Colon (tissue), 2 donors: ENCODE data around the gene IL6.
"Not testable (repeated sequence)": the region's sequence is repeated elsewhere in the genome, so short reads cannot be mapped to it uniquely, and the experiment has no call there.

Experiments used
- FAIRE-seq: peaks from 2 replicates; lab custom pipeline; 2012; peaks lifted over from hg19 to GRCh38; lab: Jason Lieb, UNC
- donor health status: control.
- donor health status: control.

IL6 gene

GRCh38 chr7:22726907-22727713, at the start of gene IL6:
Gene IL6, plus strand, starts transcription at chr7:22727200. Its CDS starts 63 bp downstream, at chr7:22727263.
- no peak for FAIRE-seq

GRCh38 chr7:22677263-22677662, 49.7 kb upstream of the IL6 start:
- not testable (repeated sequence) for FAIRE-seq

- FAIRE-seq, result no peak
These were observed 49.3 kb upstream of the IL6 start for GRCh38 chr7:22677680-22678079.

DNA sequence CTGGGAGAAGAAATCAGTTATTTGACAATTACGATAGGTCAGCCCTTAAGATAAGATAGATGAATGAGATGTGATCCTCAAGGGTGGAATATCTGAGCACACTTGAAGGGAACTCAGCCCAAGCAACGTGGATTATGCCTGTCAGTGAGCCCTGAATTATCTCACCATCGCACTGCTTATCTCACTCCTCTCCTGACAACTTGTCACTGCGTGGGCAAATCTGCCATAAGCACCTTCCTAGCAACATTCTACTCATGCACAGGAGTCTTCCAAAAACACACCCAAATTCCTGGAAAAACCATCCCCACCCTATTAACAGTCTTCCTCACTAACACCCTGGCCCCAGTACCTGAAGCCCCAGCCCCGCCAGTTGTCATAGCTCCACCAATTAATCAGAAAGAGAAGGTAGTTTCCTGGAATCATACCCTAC, 46.5 kb upstream of the IL6 start:
- no peak for FAIRE-seq

GRCh38 chr7:22681312-22681711, 45.7 kb upstream of the IL6 start:
- FAIRE-seq, result no peak

- FAIRE-seq, result no peak
These were observed 44.9 kb upstream of the IL6 start for GRCh38 chr7:22681852-22682657.

DNA sequence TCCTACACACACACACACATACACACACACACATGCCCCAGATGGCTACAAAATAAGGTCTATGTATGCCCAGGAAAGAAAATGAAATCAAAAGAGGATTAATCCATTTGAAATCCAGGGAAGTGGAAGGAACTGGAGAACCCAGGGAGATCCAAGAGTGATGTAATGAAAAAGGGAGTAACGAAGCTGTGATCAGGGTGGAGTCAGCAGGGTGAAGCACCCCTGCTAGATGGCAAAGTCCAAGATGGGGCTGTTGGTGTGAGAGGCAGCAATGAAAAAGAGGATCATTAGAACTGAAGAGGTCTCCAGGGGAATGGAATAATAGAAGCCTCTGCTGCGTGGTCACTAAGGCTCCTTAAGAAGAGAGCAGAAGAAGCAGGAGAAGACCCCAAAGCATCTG, 43.6 kb upstream of the IL6 start:
- no peak for FAIRE-seq

GRCh38 chr7:22686620-22687019, 40.4 kb upstream of the IL6 start:
- FAIRE-seq, result no peak

DNA sequence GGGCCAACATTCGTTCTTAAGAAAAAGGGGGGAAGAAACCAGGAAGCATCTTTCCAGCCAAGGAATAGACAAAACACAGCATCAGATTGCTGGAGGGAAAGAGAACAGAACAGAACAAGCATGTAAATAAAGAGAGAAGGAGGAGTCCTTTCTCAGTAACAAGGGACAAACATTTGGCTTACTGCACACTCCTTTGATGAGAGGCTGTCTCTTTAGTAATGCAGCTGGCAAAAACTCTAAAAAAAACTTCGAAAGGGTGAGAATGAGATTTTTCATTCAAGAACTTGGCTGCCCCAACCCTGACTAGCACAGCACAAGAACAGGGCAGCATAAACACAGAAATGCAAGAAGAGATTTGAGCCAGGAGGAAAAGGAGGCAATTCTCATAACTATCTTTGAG, 38.9 kb upstream of the IL6 start:
- no peak for FAIRE-seq

DNA sequence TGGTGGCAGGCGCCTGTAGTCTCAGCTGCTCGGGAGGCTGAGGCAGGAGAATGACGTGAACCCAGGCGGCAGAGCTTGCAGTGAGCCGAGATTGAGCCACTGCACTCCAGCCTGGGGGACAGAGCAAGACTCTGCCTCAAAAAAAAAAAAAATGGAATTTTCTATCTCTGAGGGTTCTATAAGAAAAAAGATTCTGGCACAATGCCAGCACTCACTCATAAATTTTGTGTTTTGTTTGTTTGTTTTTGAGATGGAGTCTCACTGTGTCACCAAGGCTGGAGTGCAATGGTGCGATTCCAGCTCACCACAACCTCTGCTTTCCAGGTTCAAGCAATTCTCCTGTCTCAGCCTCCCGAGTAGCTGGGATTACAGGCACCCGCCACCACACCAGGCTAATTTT, 38.1 kb upstream of the IL6 start:
- FAIRE-seq, result not testable (repeated sequence)

DNA sequence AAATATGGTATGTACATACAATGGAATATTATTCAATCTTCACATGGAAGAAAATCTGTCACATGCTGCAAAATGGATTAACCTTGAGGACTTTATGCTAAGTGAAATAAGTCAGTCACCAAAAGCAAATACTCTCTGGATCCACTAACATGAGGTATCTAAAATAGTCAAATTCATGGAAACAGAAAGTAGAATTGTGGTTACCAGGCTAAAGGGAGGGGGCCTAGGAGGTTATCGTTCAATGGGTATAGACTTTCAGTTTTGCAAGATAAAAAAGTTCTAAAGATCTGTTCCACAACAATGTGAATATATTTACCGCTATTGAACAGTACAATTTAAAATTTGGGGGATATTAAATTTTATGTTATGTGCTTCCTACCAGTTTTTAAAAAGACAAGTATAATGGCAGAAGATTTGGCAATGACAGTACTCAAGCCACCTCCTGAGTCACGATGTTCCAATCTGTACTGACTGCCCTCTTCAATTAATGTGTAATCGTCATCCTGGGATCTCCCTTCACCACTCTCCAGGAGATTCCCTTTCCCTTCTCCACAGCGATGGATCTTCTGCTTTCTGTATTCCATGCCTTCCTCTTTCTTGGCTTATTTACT, 32.3 kb upstream of the IL6 start:
- FAIRE-seq, result no peak

DNA sequence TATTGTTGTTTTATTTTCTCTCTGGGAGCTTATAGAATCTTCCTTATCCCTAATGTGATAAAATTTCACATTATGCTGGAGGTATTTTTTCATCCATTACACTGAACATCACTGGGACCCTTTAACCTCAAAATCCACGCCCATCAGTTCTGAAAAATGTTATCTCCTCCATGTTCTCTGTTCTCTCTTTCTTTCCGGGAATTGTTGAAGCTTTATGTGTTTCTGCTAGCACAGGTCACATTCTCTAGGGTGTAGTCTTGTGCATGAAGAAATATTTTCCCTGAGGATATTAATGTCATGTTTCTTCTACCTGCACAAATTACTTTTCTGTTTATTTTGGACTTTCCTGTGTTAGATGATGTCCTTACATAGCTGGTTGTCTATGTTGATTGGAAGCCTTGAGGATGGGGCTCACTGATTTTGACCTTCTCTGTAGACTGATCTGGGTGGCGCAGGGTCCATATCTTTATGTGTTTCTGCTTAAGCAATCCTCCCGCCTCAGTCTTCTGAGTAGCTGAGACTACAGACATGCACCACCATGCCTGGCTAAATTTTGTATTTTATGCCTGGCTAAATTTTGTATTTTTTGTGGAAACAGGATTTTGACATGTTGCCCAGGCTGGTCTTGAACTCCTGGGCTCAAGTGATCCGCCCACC, 31.4 kb upstream of the IL6 start:
- no peak for FAIRE-seq

GRCh38 chr7:22696541-22697228, 30.3 kb upstream of the IL6 start:
- no peak for FAIRE-seq

GRCh38 chr7:22697322-22697859, 29.6 kb upstream of the IL6 start:
- no peak for FAIRE-seq

DNA sequence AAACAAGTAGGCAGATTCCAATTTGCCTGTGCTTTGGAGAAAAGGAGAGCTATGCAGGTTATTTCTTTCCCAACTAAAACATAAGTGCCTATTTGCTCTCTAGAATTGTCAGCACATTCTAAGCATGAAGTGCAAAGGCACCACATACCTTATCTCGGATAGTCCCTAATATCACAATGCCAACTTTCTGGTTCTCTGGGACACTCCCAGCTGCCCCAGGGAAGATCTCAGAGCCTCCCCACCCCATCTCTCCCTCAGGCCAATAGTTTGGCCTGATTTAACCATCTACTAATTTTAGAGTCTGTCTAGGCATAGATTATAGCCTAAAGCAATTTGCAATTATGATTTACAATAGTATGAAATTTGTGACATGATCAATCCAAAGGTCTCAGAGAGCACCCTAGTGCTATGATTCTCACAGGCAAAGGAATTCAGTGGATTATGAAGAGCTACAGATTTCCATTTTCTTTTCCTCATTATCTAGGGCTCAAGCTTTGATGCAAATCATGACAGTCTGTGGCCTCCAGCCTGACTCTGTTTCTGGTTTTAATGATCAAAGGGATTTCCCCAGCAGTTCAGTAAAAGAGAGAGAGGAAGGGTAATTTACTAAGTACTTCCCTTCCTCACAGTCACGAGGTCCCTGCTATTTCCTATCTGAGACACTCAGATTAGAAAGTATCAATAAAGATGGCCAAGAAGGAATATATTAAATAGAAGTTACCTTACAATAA, 29.0 kb upstream of the IL6 start:
- FAIRE-seq, result no peak

DNA sequence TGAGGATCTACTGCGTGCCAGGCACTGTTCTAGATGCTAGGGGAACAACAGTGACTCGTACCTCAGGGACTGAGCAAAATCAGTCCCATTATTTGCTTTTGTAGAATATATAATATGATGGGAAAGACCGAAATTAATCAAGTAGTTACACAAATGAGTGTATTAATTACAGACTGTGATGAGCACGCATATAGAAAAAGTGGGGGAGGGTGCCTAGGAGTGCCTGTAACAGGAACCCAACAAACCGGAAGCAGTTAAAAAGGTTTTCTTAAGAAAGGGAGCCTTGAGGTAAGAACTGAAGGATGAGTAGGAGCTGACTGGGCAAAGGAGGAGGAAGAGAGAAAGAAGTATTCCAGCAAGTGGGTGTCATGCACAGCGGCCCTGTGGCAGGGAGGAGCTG, 28.2 kb upstream of the IL6 start:
- no peak for FAIRE-seq

DNA sequence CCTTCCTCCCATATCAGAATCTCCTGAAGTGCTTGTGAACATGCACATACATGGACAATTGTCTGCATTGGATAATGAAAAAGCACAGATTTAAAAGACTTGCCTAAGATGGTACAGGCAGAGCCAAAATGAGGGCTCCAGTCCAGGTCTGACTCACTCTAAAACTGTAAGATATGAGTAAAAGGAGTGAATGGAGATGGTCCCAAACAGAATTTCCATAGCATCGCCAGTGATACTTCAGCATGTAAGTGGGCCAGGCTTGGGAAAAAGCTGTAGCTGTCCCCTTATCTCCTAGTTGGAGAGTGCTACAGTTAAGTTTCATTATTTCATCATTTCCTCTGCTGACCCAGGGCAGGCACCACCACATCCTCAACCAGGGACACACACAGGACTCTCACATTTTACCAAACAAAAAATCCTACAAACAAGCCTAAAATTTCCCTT, 26.4 kb upstream of the IL6 start:
- FAIRE-seq, result no peak

DNA sequence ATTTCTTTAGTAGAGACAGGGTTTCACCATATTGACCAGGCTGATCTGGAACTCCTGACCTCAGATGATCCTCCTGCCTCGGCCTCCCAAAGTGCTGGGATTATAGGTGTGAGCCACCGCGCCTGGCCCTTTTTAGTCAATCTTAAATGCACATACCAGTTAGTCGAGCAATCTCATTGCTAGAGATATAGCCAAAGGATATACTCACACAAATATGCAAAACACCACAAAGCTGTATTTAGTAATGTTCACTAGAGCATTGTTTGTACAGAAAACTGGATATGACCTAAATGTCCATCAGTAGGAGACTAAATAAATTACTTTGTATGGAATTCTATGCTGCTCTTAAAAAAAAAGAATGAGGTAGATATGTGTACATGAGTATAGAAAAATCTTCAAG, 24.5 kb upstream of the IL6 start:
- no peak for FAIRE-seq

DNA sequence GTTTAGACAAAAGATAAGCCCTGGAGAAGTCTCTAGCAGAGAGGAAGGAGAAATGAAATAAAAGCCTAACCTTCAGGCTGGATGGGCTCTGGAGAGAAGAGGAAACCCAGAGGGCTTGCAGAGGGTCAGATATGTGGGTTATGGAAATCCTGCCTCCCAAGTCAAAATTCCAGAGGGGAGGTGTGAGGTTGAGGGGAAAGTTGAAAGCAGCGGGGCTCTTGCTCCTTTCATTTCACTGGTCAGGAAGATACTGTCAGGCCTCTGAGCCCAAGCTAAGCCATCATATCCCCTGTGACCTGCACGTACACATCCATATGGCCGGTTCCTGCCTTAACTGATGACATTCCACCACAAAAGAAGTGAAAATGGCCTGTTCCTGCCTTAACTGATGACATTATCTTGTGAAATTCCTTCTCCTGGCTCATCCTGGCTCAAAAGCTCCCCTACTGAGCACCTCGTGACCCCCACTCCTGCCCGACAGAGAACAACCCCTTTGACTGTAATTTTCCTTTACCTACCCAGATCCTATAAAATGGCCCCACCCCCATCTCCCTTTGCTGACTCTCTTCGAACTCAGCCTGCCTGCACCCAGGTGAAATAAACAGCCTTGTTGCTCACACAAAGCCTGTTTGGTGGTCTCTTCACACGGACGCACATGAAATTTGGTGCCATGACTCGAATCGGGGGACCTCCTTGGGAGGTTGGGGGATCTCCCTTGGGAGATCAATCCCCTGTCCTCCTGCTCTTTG, 23.7 kb upstream of the IL6 start:
- not testable (repeated sequence) for FAIRE-seq
